NT2/D1 (cell line): ENCODE measurements around the gene GARRE1.

Experiments
- YY1 ChIP-seq: IDR thresholded peaks from 2 replicates; pipeline ENCODE4 v1.6.1; 2011; ENCODE audit not compliant: insufficient read length, insufficient read depth
- ZNF274 ChIP-seq: IDR thresholded peaks from 2 replicates; pipeline ENCODE4 v1.6.1; 2011; ENCODE audit warnings: mild to moderate bottlenecking, low read depth, low read length

DNA sequence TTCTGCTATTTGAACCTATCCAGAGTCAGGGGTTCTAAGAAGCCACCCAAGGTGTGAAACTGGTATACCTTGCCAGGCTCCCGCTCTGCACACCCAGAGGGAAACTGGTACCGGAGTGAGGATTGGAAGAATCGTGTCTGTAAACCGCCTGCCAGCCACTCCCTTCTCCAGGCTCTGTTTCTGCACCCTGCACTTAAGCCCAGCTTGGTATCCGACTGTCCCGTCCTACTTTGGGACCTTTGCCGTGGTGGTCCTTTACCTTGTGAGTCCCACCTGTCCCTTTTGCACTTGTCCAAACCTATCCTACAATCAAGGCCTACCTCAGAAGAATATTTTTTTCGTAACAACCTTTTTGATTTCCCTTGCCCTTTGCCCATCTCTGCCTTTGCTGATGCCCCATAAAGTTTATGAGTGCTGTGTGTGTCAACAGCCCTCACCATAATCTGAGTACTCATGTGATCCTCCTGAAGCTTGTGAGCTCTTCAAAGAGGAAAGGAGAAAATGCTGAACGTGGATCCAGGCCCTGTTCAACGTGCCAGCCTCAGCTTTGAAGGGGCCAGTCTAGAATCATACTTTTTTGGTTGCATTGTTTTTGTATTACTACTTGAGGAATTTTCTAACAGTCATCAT lies 44.7 kb downstream of the GARRE1 start:
- TF ChIP-seq ZNF274 (no peak), YY1 (no peak)
